ENCODE results near the gene ZNF790. TPM values are rescaled to one million over a fixed set of nuclear protein-coding genes. Genes with fewer than 3 reads are reported as not detected.
A peak's percentile ranks its signal among the peaks of the same experiment; 100 is the strongest.

Gene ZNF790
- total and polyA plus RNA-seq, 2 donors (not counting 1 experiment from before 2014, with no cell fraction given): 4.4 to 9.1 TPM

DNA sequence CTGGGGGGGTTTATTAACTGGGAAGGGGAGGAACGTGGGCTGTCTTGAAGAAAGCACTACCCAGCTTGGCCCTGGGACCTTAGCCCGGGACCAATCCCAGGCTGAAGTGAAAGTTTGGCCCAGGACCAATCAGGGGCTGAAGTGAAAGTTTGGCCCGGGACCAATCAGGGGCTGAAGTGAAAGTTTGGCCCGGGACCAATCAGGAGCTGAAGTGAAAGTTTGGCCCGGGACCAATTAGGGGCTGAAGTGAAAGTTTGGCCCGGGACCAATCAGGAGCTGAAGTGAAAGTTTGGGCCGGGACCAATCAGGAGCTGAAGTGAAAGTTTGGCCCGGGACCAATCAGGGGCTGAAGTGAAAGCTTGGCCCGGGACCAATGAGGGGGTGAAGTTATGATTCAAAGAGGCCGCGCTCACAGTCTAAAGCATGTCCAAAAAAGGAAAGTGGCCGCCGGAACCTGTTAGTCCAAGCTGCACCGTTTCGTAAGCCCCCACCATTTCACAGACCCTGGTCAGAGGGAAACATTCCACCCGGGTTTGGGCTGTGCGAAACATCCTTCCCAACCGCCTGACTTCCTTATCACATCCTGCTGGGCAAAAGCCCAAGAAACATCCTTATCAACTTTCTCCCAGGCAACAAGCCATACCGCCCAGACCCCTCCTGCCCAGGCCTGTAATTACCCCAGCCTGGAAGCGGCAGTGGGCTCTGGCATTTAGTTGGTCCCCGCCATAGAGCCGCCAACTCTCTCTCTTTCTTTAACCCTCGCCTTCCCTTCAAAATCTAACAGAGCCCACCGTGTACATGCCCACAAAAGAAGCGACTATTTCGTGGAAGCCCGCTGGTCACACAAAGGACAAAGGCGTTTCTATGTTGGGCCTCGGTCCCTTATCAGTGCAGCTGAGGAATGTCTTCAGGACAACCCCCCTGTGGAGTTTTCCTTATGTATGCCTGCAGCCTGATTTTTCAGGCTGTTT lies 66.6 kb downstream of the ZNF790 start:
- no peaks in the 10 kb centered on the region for H3K27me3 ChIP-seq (ENCODE audit: control insufficient read depth, insufficient read depth, low read length)
- peak overlapping the region; percentile 85 for H3K27ac ChIP-seq (ENCODE audit: insufficient read depth, low read length)
- H3K9ac ChIP-seq (ENCODE audit: insufficient read depth, low read length): peak overlapping the region; percentile 42
- no peaks in the 10 kb centered on the region for H3K9me3 ChIP-seq (ENCODE audit: control insufficient read depth, insufficient read depth, low read depth, low read length)
- H3K4me2 ChIP-seq (ENCODE audit: extremely low read depth, insufficient read depth, low read length): peak overlapping the region; percentile 100
- peak overlapping the region; percentile 55 to 94 (median 88) for H3K4me3 ChIP-seq (replicated peaks in 1 of 4; ENCODE audit: control extremely low read depth in 1 of 4, insufficient read depth in 1 of 4, low read depth in 3 of 4, low read length in 4 of 4)
- TF ChIP-seq, protein P1, sequence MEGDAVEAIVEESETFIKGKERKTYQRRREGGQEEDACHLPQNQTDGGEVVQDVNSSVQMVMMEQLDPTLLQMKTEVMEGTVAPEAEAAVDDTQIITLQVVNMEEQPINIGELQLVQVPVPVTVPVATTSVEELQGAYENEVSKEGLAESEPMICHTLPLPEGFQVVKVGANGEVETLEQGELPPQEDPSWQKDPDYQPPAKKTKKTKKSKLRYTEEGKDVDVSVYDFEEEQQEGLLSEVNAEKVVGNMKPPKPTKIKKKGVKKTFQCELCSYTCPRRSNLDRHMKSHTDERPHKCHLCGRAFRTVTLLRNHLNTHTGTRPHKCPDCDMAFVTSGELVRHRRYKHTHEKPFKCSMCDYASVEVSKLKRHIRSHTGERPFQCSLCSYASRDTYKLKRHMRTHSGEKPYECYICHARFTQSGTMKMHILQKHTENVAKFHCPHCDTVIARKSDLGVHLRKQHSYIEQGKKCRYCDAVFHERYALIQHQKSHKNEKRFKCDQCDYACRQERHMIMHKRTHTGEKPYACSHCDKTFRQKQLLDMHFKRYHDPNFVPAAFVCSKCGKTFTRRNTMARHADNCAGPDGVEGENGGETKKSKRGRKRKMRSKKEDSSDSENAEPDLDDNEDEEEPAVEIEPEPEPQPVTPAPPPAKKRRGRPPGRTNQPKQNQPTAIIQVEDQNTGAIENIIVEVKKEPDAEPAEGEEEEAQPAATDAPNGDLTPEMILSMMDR (conservative IDR thresholded peaks at IDR 0.05 in 1 of 2, IDR thresholded peaks at IDR 0.05 in 1 of 2; ENCODE audit: low read depth in 1 of 2, low read length in 2 of 2): no peak
- no peak for TF ChIP-seq EZH2 (IDR thresholded peaks at IDR 0.05; ENCODE audit: low read length, missing control alignments)
- H3K79me2 ChIP-seq (ENCODE audit: control insufficient read depth, insufficient read depth, low read length): peaks cover 6% of the 10 kb centered on the region
- DNase-seq (ENCODE audit: low read depth in 2 of 2): peak; percentile 89 to 94
- H2AFZ ChIP-seq (ENCODE audit: low read length): peak overlapping the region; percentile 97
- no peaks in the 10 kb centered on the region for H3K4me1 ChIP-seq (ENCODE audit: control insufficient read depth, extremely low read depth, insufficient read depth, low read length)
- no peaks in the 10 kb centered on the region for H4K20me1 ChIP-seq (ENCODE audit: control insufficient read depth, extremely low read depth, insufficient read depth, low read length)
- H3K36me3 ChIP-seq (ENCODE audit: control insufficient read depth, insufficient read depth, low read length): no peaks in the 10 kb centered on the region

Other genes starting within 250 kb of the ZNF790 start
- gene ZNF382, start 233.1 kb downstream of the ZNF790 start, total RNA-seq: 13.4 and 16.0 TPM in 2 replicates
- gene ZNF382, start 233.1 kb downstream of the ZNF790 start, polyA plus RNA-seq: 0.77 and 1.0 TPM in 2 replicates
- 14.9 and 15.7 TPM in 2 replicates for gene ZNF461, start 171.6 kb downstream of the ZNF790 start, total RNA-seq
- 3.0 and 3.5 TPM in 2 replicates for gene ZNF461, start 171.6 kb downstream of the ZNF790 start, polyA plus RNA-seq
- gene ZNF567, start 150.8 kb downstream of the ZNF790 start, total RNA-seq: 5.9 and 6.9 TPM in 2 replicates
- gene ZNF567, start 150.8 kb downstream of the ZNF790 start, polyA plus RNA-seq: 4.3 and 5.6 TPM in 2 replicates
- 1.2 and 1.8 TPM in 2 replicates for gene ZNF850, start 65.6 kb downstream of the ZNF790 start, total RNA-seq
- gene ZNF850, start 65.6 kb downstream of the ZNF790 start, polyA plus RNA-seq: 1.4 and 1.6 TPM in 2 replicates
- 2.8 and 3.9 TPM in 2 replicates for gene ZNF345, start 12.5 kb upstream of the ZNF790 start, total RNA-seq
- 1.4 and 2.3 TPM in 2 replicates for gene ZNF345, start 12.5 kb upstream of the ZNF790 start, polyA plus RNA-seq
- 2.5 and 2.8 TPM in 2 replicates for gene ZNF829, start 77.9 kb upstream of the ZNF790 start, total RNA-seq
- gene ZNF829, start 77.9 kb upstream of the ZNF790 start, polyA plus RNA-seq: 2.2 and 2.3 TPM in 2 replicates
- gene ZNF568, start 77.9 kb upstream of the ZNF790 start, total RNA-seq: 20.8 and 33.2 TPM in 2 replicates
- gene ZNF568, start 77.9 kb upstream of the ZNF790 start, polyA plus RNA-seq: 6.0 and 9.0 TPM in 2 replicates
- gene ZNF420, start 240.0 kb upstream of the ZNF790 start, total RNA-seq: 14.1 and 16.5 TPM in 2 replicates
- gene ZNF420, start 240.0 kb upstream of the ZNF790 start, polyA plus RNA-seq: 3.2 and 5.6 TPM in 2 replicates

Measured in fibroblast of lung (primary cell).